GM21529 (cell line): Measurements from ENCODE around the gene TMPRSS11E.
"Not testable (repeated sequence)": the region's sequence is repeated elsewhere in the genome, so short reads cannot be mapped to it uniquely, and the experiment has no call there.

Source experiments
- ATAC-seq: cut with Tn5 transposase; IDR thresholded peaks from one replicate; pipeline ENCODE4 v1.9.1; 2021; ENCODE audit not compliant: unreplicated experiment

Gene TMPRSS11E

GRCh38 chr4:68447201-68447600 is at the start of gene TMPRSS11E:
TSS of gene TMPRSS11E (plus strand) at chr4:68447463. CDS start at chr4:68447513, 50 bp downstream.
- ATAC-seq, result no peak

GRCh38 chr4:68399306-68399705 is 48.0 kb upstream of the TMPRSS11E start:
- ATAC-seq, result no peak

- ATAC-seq, result no peak
These were observed 46.0 kb upstream of the TMPRSS11E start for GRCh38 chr4:68401231-68401630.

GRCh38 chr4:68404153-68404552 is 43.1 kb upstream of the TMPRSS11E start:
- no peak for ATAC-seq

GRCh38 chr4:68405718-68406478 is 41.4 kb upstream of the TMPRSS11E start:
- not testable (repeated sequence) for ATAC-seq

- no peak for ATAC-seq
These were observed 40.8 kb upstream of the TMPRSS11E start for GRCh38 chr4:68406479-68406859.

GRCh38 chr4:68407015-68407867 is 40.0 kb upstream of the TMPRSS11E start:
- not testable (repeated sequence) for ATAC-seq

GRCh38 chr4:68407868-68408190 is 39.4 kb upstream of the TMPRSS11E start:
- ATAC-seq, result no peak

GRCh38 chr4:68410149-68410548 is 37.1 kb upstream of the TMPRSS11E start:
- no peak for ATAC-seq

GRCh38 chr4:68410643-68411042 is 36.6 kb upstream of the TMPRSS11E start:
- no peak for ATAC-seq

- ATAC-seq, result not testable (repeated sequence)
These were observed 35.2 kb upstream of the TMPRSS11E start for GRCh38 chr4:68412031-68412430.

GRCh38 chr4:68416591-68416990 is 30.7 kb upstream of the TMPRSS11E start:
- ATAC-seq, result no peak

- no peak for ATAC-seq
These were observed 20.7 kb upstream of the TMPRSS11E start for GRCh38 chr4:68426516-68426915.

- no peak for ATAC-seq
These were observed 16.9 kb upstream of the TMPRSS11E start for GRCh38 chr4:68430337-68430736.

- no peak for ATAC-seq
These were observed 14.9 kb upstream of the TMPRSS11E start for GRCh38 chr4:68432320-68432719.

- ATAC-seq, result no peak
These were observed 13.7 kb upstream of the TMPRSS11E start for GRCh38 chr4:68433582-68433981.

GRCh38 chr4:68434277-68434676 is 13.0 kb upstream of the TMPRSS11E start:
- ATAC-seq, result no peak

GRCh38 chr4:68434836-68435235 is 12.4 kb upstream of the TMPRSS11E start:
- ATAC-seq, result no peak

GRCh38 chr4:68445111-68445510 is 2.2 kb upstream of the TMPRSS11E start:
- no peak for ATAC-seq

GRCh38 chr4:68451246-68452211 is 4.3 kb downstream of the TMPRSS11E start:
- peak; percentile 82 for ATAC-seq

GRCh38 chr4:68460085-68460484 is 12.8 kb downstream of the TMPRSS11E start:
- ATAC-seq, result no peak
